ENCODE results near the gene ARHGAP45.
A peak's percentile ranks its signal among the peaks of the same experiment; 100 is the strongest.
"Not testable (repeated sequence)": the region's sequence is repeated elsewhere in the genome, so short reads cannot be mapped to it uniquely, and the experiment has no call there.

ARHGAP45 gene

GRCh38 chr19:1115646-1116420 lies 48.9 kb downstream of the ARHGAP45 start:
- no peak for DNase-seq (ENCODE audit: low spot score)

- DNase-seq (ENCODE audit: low spot score), result no peak
These were observed 50.0 kb downstream of the ARHGAP45 start for GRCh38 chr19:1116726-1117581.

GRCh38 chr19:1117654-1118053 lies 50.7 kb downstream of the ARHGAP45 start:
- no peak for DNase-seq (ENCODE audit: low spot score)

GRCh38 chr19:1118999-1119398 lies 52.0 kb downstream of the ARHGAP45 start:
- DNase-seq (ENCODE audit: low spot score), result no peak

GRCh38 chr19:1119475-1120217 lies 52.7 kb downstream of the ARHGAP45 start:
- no peak for DNase-seq (ENCODE audit: low spot score)

GRCh38 chr19:1121395-1121794 lies 54.4 kb downstream of the ARHGAP45 start:
- DNase-seq (ENCODE audit: low spot score), result no peak

- DNase-seq (ENCODE audit: low spot score), result no peak
These were observed 55.3 kb downstream of the ARHGAP45 start for GRCh38 chr19:1122021-1122971.

- peak; percentile 81 for DNase-seq (ENCODE audit: low spot score)
These were observed 56.0 kb downstream of the ARHGAP45 start for GRCh38 chr19:1122972-1123363.

GRCh38 chr19:1123381-1123780 lies 56.4 kb downstream of the ARHGAP45 start:
- DNase-seq (ENCODE audit: low spot score), result no peak

GRCh38 chr19:1123885-1124677 lies 57.1 kb downstream of the ARHGAP45 start:
- no peak for DNase-seq (ENCODE audit: low spot score)

GRCh38 chr19:1125601-1126467 lies 58.9 kb downstream of the ARHGAP45 start:
- no peak for DNase-seq (ENCODE audit: low spot score)

GRCh38 chr19:1126984-1127760 lies 60.2 kb downstream of the ARHGAP45 start:
- no peak for DNase-seq (ENCODE audit: low spot score)

- DNase-seq (ENCODE audit: low spot score), result no peak
These were observed 61.1 kb downstream of the ARHGAP45 start for GRCh38 chr19:1128106-1128505.

GRCh38 chr19:1129084-1129483 lies 62.1 kb downstream of the ARHGAP45 start:
- not testable (repeated sequence) for DNase-seq (ENCODE audit: low spot score)

- DNase-seq (ENCODE audit: low spot score), result no peak
These were observed 62.6 kb downstream of the ARHGAP45 start for GRCh38 chr19:1129535-1129934.

- DNase-seq (ENCODE audit: low spot score), result peak; percentile 42
These were observed 64.1 kb downstream of the ARHGAP45 start for GRCh38 chr19:1130771-1131717.

GRCh38 chr19:1131718-1132551 lies 65.0 kb downstream of the ARHGAP45 start:
- peak; percentile 91 for DNase-seq (ENCODE audit: low spot score)

All from activated CD4-positive, alpha-beta T cell treated with anti-CD3 and anti-CD28 coated beads, Interleukin-2, Interleukin-4, amounts not matched to agents 100 ng/mL and 50 ng/mL, durations not matched to agents 16 hours and 8 hours (primary cell).